ENCODE results near the gene KIF26B. TPM values are rescaled to one million over a fixed set of nuclear protein-coding genes. Genes with fewer than 3 reads are reported as not detected.

Gene KIF26B
- total and polyA plus RNA-seq, 8 donors: 0.27 to 4.5 (median 0.63) TPM

GRCh38 chr1:245221805-245222204, 67.0 kb downstream of the KIF26B start:
- H3K36me3 ChIP-seq: no peaks in the 10 kb centered on the region
- intact Hi-C loops (cut with DNase I): no loop called here
- no peak overlapping the region for H3K27ac ChIP-seq
- FAIRE-seq (no peak), ATAC-seq (no peak), DNase-seq (no peak)
- H3K27me3 ChIP-seq: no peaks in the 10 kb centered on the region
- WGBS, 2 donors: 76 to 86% methylated on average over 6 of the region's 6 CpGs
- TF ChIP-seq CTCF (IDR thresholded peaks at IDR 0.05): no peak
- H3K4me1 ChIP-seq: no peaks in the 10 kb centered on the region
- H3K9me3 ChIP-seq: no peaks in the 10 kb centered on the region
- no peak overlapping the region for H3K4me3 ChIP-seq

GRCh38 chr1:245222931-245223595, 68.3 kb downstream of the KIF26B start:
- DNase-seq (no peak), ATAC-seq (no peak), FAIRE-seq (no peak)
- H3K27me3 ChIP-seq: no peaks in the 10 kb centered on the region
- TF ChIP-seq CTCF (IDR thresholded peaks at IDR 0.05): no peak
- no peak overlapping the region for H3K4me3 ChIP-seq
- no peaks in the 10 kb centered on the region for H3K4me1 ChIP-seq
- no peaks in the 10 kb centered on the region for H3K36me3 ChIP-seq
- H3K9me3 ChIP-seq: no peaks in the 10 kb centered on the region
- 44 to 57% methylated on average over 2 of the region's 2 CpGs for WGBS, 2 donors
- intact Hi-C loops (cut with DNase I): no loop called here
- H3K27ac ChIP-seq: no peak overlapping the region

GRCh38 chr1:245225322-245226202, 70.8 kb downstream of the KIF26B start:
- Histone ChIP-seq H3K27me3 (no peaks in the 10 kb centered on the region), H3K9me3 (no peaks in the 10 kb centered on the region), H3K4me1 (no peaks in the 10 kb centered on the region), H3K27ac (no peak overlapping the region), H3K4me3 (no peak overlapping the region), H3K36me3 (no peaks in the 10 kb centered on the region)
- 51 to 59% methylated on average over 16 of the region's 16 CpGs for WGBS, 2 donors
- FAIRE-seq: no peak
- DNase-seq: no peak
- TF ChIP-seq CTCF (IDR thresholded peaks at IDR 0.05): no peak
- intact Hi-C loops (cut with DNase I): no loop called here
- ATAC-seq: peak in 1 of 4 donors; percentile 32

GRCh38 chr1:245226203-245226499, 71.4 kb downstream of the KIF26B start:
- Histone ChIP-seq H3K4me3 (no peak overlapping the region), H3K27me3 (no peaks in the 10 kb centered on the region), H3K36me3 (no peaks in the 10 kb centered on the region), H3K9me3 (no peaks in the 10 kb centered on the region), H3K27ac (no peak overlapping the region), H3K4me1 (no peaks in the 10 kb centered on the region)
- FAIRE-seq: no peak
- no peak for ATAC-seq
- 70 to 76% methylated on average over 5 of the region's 5 CpGs for WGBS, 2 donors
- TF ChIP-seq CTCF (IDR thresholded peaks at IDR 0.05): no peak
- no peak for DNase-seq
- intact Hi-C loops (cut with DNase I): no loop called here

GRCh38 chr1:245229051-245229450, 74.3 kb downstream of the KIF26B start:
- H3K9me3 ChIP-seq: no peaks in the 10 kb centered on the region
- intact Hi-C loops (cut with DNase I): no loop called here
- 86 to 96% methylated on average over 8 of the region's 8 CpGs for WGBS, 2 donors
- H3K4me3 ChIP-seq: no peak overlapping the region
- no peak for FAIRE-seq
- no peak for DNase-seq
- no peak for ATAC-seq
- TF ChIP-seq CTCF (IDR thresholded peaks at IDR 0.05): no peak
- H3K27ac ChIP-seq: no peak overlapping the region
- no peaks in the 10 kb centered on the region for H3K36me3 ChIP-seq
- H3K4me1 ChIP-seq: no peaks in the 10 kb centered on the region
- no peaks in the 10 kb centered on the region for H3K27me3 ChIP-seq

Measured in pancreas (tissue), 10 donors.